MM.1S (cell line): ENCODE data around the gene TMEM132D.

Experiments
- DNase-seq: peaks from one replicate; pipeline ENCODE4 v3.0.0-alpha.2; 2015
- H2AFZ ChIP-seq: fragments of 300-600 bp; sonication (generic); 2 replicates; pipeline ENCODE4 v1.6.0; 2016; ENCODE audit warnings: antibody characterized with exemption, low read length
- H3F3A ChIP-seq: fragments of 300-600 bp; sonication (generic); 2 replicates; pipeline ENCODE4 v1.6.1; 2016; ENCODE audit warnings: mild to moderate bottlenecking, antibody characterized with exemption, low read length, moderate library complexity, mixed read lengths; ENCODE audit not compliant: insufficient read depth
- H3K27ac ChIP-seq: fragments of 300-600 bp; sonication (generic); 2 replicates; pipeline ENCODE4 v1.5.1; 2016; ENCODE audit warnings: mild to moderate bottlenecking, low read length
- H3K27me3 ChIP-seq: fragments of 300-600 bp; sonication (generic); replicated peaks from 2 replicates; pipeline ENCODE4 v1.6.0; 2016; ENCODE audit warnings: low read length; ENCODE audit not compliant: insufficient read depth
- H3K36me3 ChIP-seq: fragments of 300-600 bp; sonication (generic); replicated peaks from 2 replicates; pipeline ENCODE4 v1.6.1; 2016; ENCODE audit warnings: mild to moderate bottlenecking, low read length, mixed read lengths; ENCODE audit not compliant: insufficient read depth
- H3K4me1 ChIP-seq: fragments of 300-600 bp; sonication (generic); 2 replicates; pipeline ENCODE4 v1.6.1; 2016; ENCODE audit warnings: low read length, mixed read lengths
- H3K4me2 ChIP-seq: fragments of 300-600 bp; sonication (generic); 2 replicates; pipeline ENCODE4 v1.6.0; 2016; ENCODE audit warnings: low read depth, low read length
- H3K4me3 ChIP-seq: fragments of 300-600 bp; sonication (generic); 2 replicates; pipeline ENCODE4 v1.5.1; 2016; ENCODE audit warnings: low read length, mixed read lengths
- H3K79me2 ChIP-seq: fragments of 300-600 bp; sonication (generic); 2 replicates; pipeline ENCODE4 v1.6.1; 2016; ENCODE audit warnings: mixed run types, low read length, mixed read lengths
- H3K9ac ChIP-seq: fragments of 300-600 bp; sonication (generic); 2 replicates; pipeline ENCODE4 v1.6.1; 2016; ENCODE audit warnings: low read length, mixed read lengths
- H3K9me2 ChIP-seq: fragments of 300-600 bp; sonication (generic); replicated peaks from 2 replicates; pipeline ENCODE4 v1.6.1; 2016; ENCODE audit warnings: mild to moderate bottlenecking, low read length, mixed read lengths; ENCODE audit not compliant: insufficient read depth
- H3K9me3 ChIP-seq: fragments of 300-600 bp; sonication (generic); replicated peaks from 2 replicates; pipeline ENCODE4 v1.6.1; 2016; ENCODE audit warnings: mild to moderate bottlenecking, low read length, mixed read lengths; ENCODE audit not compliant: insufficient read depth
- H4K20me1 ChIP-seq: fragments of 300-600 bp; sonication (generic); 2 replicates; pipeline ENCODE4 v1.6.1; 2016; ENCODE audit warnings: mild to moderate bottlenecking, low read length, moderate library complexity, mixed read lengths; ENCODE audit not compliant: insufficient read depth
- EZH2 ChIP-seq: fragments of 300-600 bp; sonication (generic); optimal IDR thresholded peaks from 2 replicates; pipeline ENCODE3; 2017; ENCODE audit warnings: low read depth, mild to moderate bottlenecking, antibody characterized with exemption, low read length, mixed read lengths
- EZH2phosphoT487 ChIP-seq: fragments of 300-600 bp; sonication (generic); IDR thresholded peaks from 2 replicates; pipeline ENCODE4 v1.6.1; 2018; ENCODE audit warnings: antibody characterized with exemption, low read length
- TF ChIP-seq, protein P1 (sequence below): fragments of 300-600 bp; sonication (generic); IDR thresholded peaks from 2 replicates; pipeline ENCODE4 v1.5.1; 2016; ENCODE audit warnings: antibody characterized with exemption, low read length, mixed read lengths

TMEM132D gene

DNA sequence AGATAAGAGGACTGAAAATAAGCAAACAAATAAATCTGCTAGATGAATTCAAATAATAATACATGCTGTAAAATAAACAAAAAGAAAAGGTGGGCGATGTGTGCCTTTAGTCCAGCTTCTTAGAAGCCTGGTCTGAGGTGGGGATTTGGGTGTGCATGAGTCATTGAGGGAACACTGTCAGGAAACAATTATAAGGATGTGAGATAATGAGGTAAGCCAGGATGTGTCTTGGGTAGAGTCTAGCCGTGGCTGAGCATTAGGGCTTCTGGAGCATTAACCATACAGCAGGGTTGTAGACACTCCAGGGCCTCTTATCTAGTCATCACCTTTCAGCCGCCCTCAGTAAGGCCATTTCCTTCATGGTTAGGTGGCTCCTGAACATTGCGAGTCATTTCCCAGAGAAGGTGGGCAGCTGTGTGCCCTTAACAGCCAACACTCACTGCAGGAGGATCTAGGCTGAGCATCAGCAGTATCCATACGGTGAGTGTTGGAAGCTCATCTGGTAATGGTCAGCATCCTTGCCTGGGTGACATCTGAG lies 645.0 kb downstream of the TMEM132D start:
- no peak for DNase-seq
- Histone ChIP-seq H3K27me3 (no peaks in the 10 kb centered on the region), H3F3A (no peaks in the 10 kb centered on the region), H3K4me3 (no peak overlapping the region), H3K4me1 (no peaks in the 10 kb centered on the region), H3K9me3 (no peaks in the 10 kb centered on the region), H3K36me3 (no peaks in the 10 kb centered on the region), H3K79me2 (no peaks in the 10 kb centered on the region), H2AFZ (no peak overlapping the region), H3K4me2 (no peak overlapping the region), H3K9ac (no peak overlapping the region), H4K20me1 (no peaks in the 10 kb centered on the region), H3K27ac (no peak overlapping the region), H3K9me2 (no peaks in the 10 kb centered on the region)
- TF ChIP-seq EZH2phosphoT487 (no peak), EZH2 (no peak)
- TF ChIP-seq, protein P1, sequence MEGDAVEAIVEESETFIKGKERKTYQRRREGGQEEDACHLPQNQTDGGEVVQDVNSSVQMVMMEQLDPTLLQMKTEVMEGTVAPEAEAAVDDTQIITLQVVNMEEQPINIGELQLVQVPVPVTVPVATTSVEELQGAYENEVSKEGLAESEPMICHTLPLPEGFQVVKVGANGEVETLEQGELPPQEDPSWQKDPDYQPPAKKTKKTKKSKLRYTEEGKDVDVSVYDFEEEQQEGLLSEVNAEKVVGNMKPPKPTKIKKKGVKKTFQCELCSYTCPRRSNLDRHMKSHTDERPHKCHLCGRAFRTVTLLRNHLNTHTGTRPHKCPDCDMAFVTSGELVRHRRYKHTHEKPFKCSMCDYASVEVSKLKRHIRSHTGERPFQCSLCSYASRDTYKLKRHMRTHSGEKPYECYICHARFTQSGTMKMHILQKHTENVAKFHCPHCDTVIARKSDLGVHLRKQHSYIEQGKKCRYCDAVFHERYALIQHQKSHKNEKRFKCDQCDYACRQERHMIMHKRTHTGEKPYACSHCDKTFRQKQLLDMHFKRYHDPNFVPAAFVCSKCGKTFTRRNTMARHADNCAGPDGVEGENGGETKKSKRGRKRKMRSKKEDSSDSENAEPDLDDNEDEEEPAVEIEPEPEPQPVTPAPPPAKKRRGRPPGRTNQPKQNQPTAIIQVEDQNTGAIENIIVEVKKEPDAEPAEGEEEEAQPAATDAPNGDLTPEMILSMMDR: no peak

DNA sequence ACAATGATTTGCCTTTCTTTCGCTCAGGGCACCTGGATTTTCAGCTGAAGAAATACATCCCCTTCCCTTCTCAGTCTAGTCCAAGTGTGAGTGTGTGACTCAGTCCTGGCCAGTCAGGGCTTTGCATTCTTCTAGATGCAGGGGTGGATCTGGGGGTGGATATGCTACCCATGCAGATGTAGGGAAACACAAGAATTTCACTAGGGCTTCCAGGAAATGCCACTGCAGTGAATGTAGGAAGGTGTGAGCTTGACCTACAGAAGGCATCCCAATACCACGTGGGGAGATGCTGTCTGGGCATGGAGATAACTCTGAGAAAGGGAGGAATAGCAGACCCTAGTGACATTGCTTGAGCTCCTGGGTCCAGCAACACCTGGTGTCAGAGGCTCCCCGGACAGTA lies 646.3 kb downstream of the TMEM132D start:
- Histone ChIP-seq H3K36me3 (no peaks in the 10 kb centered on the region), H3K4me3 (no peak overlapping the region), H3K9ac (no peak overlapping the region), H3K4me1 (no peaks in the 10 kb centered on the region), H3K27ac (no peak overlapping the region), H3K27me3 (no peaks in the 10 kb centered on the region), H3K9me2 (no peaks in the 10 kb centered on the region), H4K20me1 (no peaks in the 10 kb centered on the region), H3K9me3 (no peaks in the 10 kb centered on the region), H3F3A (no peaks in the 10 kb centered on the region), H3K4me2 (no peak overlapping the region), H2AFZ (no peak overlapping the region), H3K79me2 (no peaks in the 10 kb centered on the region)
- no peak for DNase-seq
- TF ChIP-seq EZH2: no peak
- no peak for TF ChIP-seq EZH2phosphoT487
- TF ChIP-seq, protein P1: no peak

DNA sequence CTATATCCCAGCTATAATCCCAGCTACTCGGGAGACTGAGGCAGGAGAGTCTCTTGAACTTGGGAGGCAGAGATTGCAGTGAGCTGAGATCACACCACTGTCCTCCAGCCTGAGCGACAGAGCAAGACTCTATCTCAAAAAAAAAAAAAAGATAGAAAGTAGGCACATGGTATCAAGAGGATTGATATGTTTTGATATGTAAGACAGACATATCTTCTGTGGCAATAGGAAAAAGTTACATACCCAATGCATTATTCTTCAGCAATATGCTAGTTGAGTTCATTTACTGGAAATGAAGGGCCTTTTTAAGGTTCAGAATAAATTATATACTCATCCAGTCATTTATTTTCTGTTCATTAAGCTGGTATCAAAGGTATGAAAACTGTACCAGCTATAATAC lies 657.2 kb downstream of the TMEM132D start:
- Histone ChIP-seq H3K4me2 (no peak overlapping the region), H3K27ac (no peak overlapping the region), H3K79me2 (no peaks in the 10 kb centered on the region), H3F3A (no peaks in the 10 kb centered on the region), H2AFZ (no peak overlapping the region), H3K9me2 (no peaks in the 10 kb centered on the region), H3K4me1 (no peaks in the 10 kb centered on the region), H3K27me3 (no peaks in the 10 kb centered on the region), H3K36me3 (no peaks in the 10 kb centered on the region), H3K9ac (no peak overlapping the region), H3K4me3 (no peak overlapping the region), H4K20me1 (no peaks in the 10 kb centered on the region), H3K9me3 (no peaks in the 10 kb centered on the region)
- TF ChIP-seq, protein P1: no peak
- no peak for TF ChIP-seq EZH2phosphoT487
- no peak for TF ChIP-seq EZH2
- no peak for DNase-seq
